OCI-LY1 (cell line): ENCODE data around the gene TMEM266.

Experiments used
- EZH2 ChIP-seq: fragments of 200-600 bp; sonication (generic), shearing (Covaris generic); IDR thresholded peaks from 2 replicates; pipeline ENCODE4 v1.8.0; 2017; ENCODE audit warnings: borderline replicate concordance, mixed run types, mild to moderate bottlenecking, antibody characterized with exemption, low read length, moderate library complexity, mixed read lengths
- TF ChIP-seq, protein P1 (sequence below): fragments of 200-600 bp; sonication (generic), shearing (Covaris generic); IDR thresholded peaks from 2 replicates; pipeline ENCODE4 v1.5.1; 2017; ENCODE audit warnings: mild to moderate bottlenecking, antibody characterized with exemption, low read length, moderate library complexity, mixed read lengths

DNA sequence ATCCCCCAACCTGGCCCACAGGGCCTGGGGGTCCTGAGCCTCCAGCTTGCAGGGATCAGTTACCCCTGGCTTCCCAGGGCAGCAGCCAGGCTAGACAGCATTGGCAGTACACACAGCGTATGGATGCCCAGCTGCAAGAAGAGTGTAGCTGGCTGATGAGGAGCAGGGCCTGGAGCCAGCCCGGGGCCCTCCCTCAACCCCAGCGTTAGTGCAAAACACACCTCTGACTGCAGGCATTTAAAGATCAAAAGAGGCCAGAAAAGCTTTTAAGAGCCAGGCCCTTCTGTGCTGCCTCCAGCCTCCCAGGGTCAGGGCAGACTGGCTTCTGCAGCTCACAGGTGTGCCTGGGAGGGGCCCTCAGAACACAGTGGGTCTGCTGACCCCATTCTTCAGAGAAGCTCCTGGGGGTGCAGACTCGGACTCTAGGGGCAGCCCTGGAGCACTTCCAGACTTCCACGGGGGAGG is 140.9 kb downstream of the TMEM266 start:
- TF ChIP-seq, protein P1, sequence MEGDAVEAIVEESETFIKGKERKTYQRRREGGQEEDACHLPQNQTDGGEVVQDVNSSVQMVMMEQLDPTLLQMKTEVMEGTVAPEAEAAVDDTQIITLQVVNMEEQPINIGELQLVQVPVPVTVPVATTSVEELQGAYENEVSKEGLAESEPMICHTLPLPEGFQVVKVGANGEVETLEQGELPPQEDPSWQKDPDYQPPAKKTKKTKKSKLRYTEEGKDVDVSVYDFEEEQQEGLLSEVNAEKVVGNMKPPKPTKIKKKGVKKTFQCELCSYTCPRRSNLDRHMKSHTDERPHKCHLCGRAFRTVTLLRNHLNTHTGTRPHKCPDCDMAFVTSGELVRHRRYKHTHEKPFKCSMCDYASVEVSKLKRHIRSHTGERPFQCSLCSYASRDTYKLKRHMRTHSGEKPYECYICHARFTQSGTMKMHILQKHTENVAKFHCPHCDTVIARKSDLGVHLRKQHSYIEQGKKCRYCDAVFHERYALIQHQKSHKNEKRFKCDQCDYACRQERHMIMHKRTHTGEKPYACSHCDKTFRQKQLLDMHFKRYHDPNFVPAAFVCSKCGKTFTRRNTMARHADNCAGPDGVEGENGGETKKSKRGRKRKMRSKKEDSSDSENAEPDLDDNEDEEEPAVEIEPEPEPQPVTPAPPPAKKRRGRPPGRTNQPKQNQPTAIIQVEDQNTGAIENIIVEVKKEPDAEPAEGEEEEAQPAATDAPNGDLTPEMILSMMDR: no peak
- TF ChIP-seq EZH2: no peak
